Ammon's horn (tissue), 1 donor: ENCODE results near the gene CDH4.
"Not testable (repeated sequence)": the region's sequence is repeated elsewhere in the genome, so short reads cannot be mapped to it uniquely, and the experiment has no call there.

ENCODE experiments used
- DNase-seq: peaks from one replicate; pipeline ENCODE4 v3.0.0-alpha.2; 2016; ENCODE audit warnings: low spot score

The CDH4 gene

DNA sequence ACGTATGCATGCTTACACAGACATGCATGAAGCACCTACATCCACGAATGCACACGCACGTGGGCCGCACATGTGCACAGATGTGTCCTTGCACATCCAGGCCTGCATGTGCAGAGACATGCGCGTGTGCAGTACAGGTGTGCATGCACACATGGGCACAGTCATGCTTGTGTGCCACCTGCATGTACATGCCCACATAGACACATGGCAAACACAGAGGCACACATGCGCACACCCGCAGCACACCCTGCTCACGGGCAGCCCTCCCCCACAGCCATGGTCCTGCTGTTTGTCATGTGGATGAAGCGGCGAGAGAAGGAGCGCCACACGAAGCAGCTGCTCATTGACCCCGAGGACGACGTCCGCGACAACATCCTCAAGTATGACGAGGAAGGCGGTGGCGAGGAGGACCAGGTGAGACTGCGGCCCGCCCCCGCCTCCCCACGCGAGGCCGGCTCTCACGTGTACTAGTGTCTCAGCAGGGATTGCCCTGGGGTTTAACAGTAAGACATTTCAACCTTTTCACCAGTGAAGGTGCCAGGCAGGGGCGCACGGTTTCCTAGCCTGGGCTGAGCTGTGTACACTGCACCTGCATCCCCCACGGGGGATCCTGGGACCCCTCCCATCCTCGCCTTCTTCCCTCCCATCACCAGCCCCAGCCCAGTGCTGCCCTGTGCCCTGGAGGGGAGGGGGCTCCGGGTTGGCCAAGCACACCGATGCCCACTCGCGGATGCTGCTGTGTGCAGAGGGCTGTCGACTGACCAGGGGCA, 680.8 kb downstream of the CDH4 start:
- DNase-seq, result no peak

DNA sequence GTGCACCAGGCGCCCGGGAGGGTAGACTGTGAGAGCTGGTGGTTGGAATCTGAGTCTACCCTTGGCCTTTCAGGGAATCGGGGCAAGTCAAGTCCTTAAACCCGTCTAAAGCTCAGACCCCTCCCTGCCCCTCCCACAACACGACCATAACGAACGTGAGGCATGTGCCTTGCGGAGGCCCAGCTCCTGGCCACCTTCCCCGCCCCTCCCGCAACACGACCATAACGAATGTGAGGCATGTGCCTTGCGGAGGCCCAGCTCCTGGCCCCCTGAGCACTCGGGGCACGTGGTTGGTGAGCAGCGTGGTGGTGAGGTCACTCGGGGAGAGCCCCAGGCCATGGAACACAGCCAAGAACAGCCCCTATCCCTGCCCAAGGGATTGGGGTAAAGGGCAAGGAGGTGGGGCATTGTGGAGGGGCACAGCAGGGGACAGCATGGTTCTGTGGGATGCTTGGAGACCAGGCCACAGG, 681.5 kb downstream of the CDH4 start:
- DNase-seq, result no peak

GRCh38 chr20:61933951-61934715, 682.1 kb downstream of the CDH4 start:
- DNase-seq, result no peak

DNA sequence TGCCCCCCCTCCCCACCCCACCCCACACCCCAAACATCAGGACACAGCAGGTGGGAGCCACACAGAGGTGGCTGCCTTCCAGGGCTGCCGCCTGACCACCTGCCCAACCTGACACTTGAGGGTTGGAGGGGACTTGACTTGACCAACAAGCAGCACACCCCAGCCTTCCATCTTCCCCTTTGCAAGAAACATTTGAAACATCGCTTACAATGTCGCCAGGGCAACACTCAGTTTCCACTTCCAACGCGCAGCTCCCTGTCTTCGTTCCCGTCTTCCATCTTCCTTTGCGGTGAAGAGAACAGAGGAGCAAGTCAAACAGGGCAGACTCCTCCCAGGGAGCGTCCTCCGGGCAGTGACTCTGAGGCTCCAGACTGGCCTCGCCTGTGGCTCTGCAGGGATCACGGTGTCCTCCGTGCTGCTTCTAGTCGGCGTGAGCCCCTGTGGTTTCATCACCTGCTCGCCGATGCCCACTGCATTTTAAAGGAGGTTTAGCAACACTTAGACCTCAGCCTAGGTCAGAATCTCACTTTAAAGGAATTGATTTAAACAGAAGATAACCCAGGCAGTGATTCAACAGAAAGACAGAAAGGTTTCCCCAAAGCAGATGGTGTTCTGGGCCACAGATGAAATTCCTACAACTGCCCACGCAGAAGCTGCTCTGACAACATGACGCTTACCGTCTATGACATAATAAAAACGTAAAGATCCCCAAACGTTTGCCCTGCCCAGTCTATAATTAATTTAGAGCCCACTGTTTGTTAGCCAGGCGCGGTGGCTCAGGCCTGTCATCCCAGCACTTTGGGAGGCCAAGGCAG, 682.9 kb downstream of the CDH4 start:
- DNase-seq, result no peak

- no peak for DNase-seq
These were observed 684.1 kb downstream of the CDH4 start for GRCh38 chr20:61935926-61936700.

- DNase-seq, result no peak
These were observed 684.7 kb downstream of the CDH4 start for GRCh38 chr20:61936701-61937131.

DNA sequence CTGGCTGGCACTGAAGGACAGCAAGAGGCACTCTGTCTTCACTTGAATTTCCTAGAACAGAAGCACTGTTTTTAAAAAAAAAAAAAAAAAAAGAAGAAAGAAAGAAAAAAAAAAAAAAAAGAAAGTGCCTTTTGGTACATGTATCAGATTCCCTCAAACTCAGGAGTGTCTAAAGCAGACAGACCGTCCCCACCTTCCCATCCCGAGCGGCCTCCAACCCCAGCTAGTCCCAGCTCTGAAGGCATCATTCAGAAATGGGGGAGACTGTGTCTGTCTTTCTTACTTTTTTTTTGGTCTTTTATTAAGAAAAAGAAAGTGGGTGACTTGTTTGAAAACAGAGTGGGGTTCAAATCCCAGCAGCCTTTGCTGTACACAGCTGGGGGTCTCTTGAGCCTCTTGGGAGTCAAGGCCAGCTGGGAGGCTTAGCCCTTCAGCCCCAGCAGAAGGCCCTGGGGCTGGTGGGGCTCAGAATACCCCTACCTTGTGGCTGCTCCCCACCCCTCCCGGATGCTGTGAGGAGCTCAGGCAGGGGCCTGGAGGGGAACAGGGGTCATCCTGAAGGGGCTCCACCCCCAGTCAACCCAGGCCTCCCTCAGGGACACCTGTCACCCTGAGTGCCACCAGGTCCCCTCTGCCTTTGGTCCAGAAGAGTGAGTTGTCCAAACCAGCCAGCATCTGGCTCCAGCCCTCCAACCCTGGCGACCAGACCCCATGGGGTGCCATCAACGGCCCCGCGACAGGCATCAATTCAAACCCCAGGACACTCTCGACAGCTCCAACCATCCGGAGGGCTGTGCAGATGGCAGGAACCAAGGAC, 685.3 kb downstream of the CDH4 start:
- DNase-seq, result no peak

- DNase-seq, result no peak
These were observed 686.1 kb downstream of the CDH4 start for GRCh38 chr20:61937963-61938838.

DNA sequence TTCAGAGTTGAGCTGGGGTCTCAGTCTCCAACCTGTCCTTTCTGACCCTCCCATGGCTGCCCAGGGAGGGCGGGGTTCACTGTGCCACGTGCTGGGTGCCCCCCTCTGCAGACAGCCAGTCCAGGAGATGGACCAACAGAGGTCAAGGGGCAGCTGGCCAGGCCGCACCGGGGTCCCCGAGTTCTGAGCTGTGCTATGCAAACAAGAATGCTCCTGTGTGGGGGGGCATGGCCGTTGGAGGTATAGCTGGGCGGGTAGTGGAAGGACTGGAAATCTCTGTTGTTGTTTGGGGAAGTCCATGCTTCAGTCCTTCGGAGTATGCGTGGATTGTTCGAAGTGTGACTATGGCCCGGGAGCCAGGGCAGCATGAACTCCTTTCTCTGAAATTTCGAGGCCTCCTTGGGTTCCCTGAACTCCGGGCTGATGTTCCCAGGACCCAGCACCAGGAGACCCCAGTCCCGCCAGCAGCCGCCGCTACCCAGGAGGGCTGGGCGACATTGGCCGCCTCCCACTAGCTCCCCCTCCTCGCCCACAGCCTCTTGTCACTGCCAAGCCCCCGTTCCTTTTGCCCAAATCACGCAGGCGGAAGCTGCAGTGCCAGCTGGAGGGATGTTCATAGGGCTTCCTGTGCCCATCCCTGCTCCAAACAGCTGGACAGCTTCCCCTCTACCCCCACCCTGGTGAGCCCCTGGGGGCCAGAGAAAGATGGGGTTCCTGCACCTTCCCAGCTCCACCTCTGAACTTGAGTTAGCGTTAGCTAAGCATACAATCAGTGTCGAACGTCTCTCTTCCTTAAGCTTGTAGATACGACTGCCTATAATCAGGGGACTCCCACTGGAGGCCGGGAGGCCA, 687.0 kb downstream of the CDH4 start:
- no peak for DNase-seq

DNA sequence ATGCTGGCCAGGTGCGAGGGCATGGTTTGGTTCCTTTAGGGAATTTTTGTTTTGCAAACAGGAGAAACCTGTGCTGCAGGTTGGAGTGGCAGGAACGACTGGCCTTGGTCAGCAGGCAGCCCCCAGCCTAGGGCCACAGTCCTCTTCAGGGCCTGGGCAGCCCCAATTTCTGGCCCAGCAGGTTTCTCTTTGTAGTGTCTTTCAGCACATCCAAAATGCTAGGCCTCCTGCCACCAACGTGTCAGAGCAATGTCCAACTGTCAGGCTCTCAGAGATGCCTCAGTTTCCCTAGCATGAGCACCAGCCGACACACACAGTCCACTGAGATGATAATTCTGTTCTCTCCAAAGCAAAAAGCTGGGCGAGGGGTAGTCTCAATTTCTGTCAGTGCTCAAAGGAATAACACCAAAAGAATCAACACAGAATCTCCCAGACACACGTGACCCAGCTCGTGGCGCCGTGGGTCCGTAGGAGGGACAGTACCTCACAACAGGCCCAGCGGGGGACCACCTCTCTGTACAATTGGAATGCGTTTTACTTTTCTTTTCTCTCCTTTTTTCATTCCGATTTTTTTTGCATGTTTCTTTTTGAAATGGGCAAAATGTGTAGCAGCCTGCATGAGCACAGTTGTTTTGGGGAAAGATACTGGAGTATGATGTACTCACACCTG, 687.8 kb downstream of the CDH4 start:
- no peak for DNase-seq

DNA sequence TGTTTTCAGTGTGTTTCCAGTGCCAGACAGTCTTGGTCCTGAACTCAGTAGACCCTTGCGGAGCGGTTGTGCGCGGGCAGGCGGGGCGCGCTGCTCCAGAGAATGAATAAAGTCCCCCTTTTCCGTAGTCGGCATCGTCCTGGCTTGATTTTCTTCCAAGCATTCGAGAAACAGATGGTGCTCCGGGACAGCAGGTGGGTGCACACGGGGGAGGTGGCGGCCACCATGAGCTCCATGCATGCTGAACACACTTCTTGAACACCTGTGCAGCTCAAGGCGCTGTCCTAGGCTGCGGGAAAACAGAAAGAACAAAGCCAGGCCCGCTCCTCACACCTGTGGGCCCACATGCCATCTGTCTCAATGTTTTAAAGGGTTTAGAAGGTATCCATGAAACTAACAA, 688.4 kb downstream of the CDH4 start:
- no peak for DNase-seq

DNA sequence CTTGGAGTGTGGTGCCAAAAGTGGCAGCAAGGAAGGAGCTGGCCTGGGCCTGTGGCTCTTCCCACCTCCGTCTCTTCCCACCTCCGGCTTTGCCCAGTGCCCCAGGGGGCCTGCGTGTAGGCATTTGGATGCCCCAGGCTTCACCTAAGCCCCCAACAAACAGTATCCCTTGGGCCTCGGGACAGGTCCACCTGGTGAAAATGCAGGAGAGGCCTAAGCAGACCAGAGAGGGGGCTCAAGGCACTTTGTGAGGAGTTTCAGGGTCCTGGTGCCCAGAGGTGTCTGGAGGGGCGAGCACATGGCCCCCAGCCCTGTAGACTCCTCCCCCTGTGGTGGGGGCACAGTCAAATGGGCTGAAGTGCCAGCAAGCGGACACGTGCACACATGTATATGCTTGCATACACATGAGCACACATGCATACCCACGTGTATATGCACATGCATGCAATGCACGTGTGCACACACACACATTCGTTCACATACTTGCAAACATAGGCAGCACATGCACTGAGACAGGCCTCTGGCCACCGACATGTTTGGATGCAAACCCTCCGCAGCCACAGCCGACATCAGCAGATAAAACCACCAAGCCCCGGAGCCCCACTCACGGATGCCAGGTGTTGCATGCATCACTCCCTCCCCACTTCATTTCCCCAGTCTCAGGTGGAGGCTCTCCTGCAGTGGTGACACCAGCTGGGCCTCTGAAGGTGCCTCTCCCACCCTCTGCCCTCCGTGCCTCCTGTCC, 689.1 kb downstream of the CDH4 start:
- DNase-seq, result no peak

DNA sequence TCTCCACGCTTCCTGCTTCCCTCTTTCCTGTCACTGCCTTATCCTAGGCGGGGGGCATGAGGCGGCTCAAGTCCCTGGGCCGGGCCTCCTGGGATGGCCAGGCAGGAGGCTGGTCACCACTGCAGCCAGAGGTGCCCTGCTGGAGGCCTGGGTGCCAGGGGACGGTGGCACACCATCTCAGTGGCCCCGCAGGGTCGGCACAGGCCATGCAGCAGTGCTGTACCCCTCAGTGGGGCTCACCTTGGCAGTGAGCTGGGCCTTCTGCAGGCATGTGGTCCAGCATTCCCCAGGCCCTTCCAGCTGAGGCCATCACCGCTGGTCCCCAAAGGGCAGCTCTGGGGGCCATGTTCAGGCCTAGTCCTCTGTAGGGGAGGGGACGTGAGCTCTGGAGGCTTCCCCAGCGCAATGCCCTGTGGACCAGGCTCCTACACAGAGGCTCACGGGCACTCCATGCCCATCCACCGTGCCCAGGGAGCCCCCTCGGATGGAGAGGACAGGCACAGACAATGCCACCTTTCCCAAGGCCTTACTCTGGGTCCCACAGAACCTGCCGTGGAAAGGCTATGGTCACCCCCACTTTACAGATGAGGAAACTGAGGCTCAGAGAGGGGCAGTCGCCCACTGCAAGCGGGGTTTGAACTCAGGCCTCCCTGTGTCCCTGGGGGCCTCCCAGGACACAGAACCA, 689.8 kb downstream of the CDH4 start:
- DNase-seq, result no peak

GRCh38 chr20:61942526-61942925, 690.5 kb downstream of the CDH4 start:
- DNase-seq, result no peak

DNA sequence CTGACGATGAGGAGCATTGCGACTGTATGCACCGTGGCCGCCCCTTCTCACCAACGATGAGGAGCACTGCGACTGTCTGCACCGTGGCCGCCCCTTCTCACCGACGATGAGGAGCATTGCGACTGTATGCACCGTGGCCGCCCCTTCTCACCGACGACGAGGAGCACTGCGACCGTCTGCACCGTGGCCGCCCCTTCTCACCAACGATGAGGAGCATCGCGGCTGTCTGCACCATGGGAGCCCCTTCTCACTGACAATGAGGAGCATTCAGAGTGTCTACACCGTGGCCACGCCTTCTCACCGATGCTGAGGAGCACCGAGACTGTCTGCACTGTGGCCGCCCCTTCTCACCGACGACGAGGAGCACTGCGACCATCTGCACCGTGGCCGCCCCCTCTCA, 692.9 kb downstream of the CDH4 start:
- DNase-seq, result not testable (repeated sequence)

- not testable (repeated sequence) for DNase-seq
These were observed 693.4 kb downstream of the CDH4 start for GRCh38 chr20:61945495-61945894.

- not testable (repeated sequence) for DNase-seq
These were observed 696.0 kb downstream of the CDH4 start for GRCh38 chr20:61948056-61948455.
